Activated CD4-positive, alpha-beta T cell treated with anti-CD3 and anti-CD28 coated beads for 24 hours (primary cell): ENCODE measurements around the gene LRRC4C.
A peak's percentile ranks its signal among the peaks of the same experiment; 100 is the strongest.

ENCODE experiments used
- DNase-seq, 2 donors: peaks; one replicate each; pipeline ENCODE4 v3.0.0-alpha.2; 2020; ENCODE audit warnings: low read depth in 2 of 2

The LRRC4C gene

GRCh38 chr11:40370821-40371616, 1088.4 kb downstream of the LRRC4C start:
- DNase-seq = no peak

GRCh38 chr11:40360206-40360798, 1099.2 kb downstream of the LRRC4C start:
- no peak for DNase-seq

GRCh38 chr11:40354121-40354520, 1105.3 kb downstream of the LRRC4C start:
- no peak for DNase-seq

- no peak for DNase-seq
These were observed 1118.5 kb downstream of the LRRC4C start for GRCh38 chr11:40340911-40341310.

DNA sequence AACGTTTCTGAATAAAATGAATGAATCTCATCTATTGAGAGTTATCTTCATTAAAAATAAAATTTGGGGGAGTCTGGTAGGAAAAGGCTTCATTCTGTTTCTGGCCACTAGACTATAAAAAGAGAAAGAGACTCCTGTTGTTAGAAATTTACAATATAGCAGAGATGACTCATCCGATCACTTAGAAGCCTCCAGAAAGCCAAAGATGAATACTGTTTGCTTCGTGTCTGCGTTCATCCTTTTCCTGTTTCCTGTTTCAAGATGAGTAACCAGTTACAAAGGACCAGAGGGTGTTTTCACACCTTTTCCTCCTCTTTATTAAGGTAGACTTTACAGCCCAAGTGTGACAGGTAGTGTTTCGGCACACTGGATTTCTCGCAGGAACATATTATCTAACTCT, 1120.7 kb downstream of the LRRC4C start:
- no peak for DNase-seq

DNA sequence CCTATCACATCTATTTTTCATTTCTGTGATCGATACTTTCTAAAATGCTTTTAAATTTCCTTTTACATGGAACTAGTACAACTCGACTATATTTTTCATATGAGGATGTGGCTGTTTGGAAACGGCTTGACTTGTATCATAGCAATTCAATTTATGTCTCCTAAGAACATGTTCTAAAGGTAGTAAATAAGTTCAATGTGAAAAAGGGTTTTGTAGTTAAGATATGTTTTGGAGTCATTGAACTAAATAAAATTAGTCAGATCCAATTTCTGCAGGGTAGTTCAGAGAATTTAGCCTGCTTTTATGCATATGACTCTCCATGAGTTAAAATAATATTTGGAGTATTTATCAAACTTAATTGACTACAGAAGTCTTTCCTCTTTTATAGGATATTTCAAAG, 1121.4 kb downstream of the LRRC4C start:
- DNase-seq = no peak

DNA sequence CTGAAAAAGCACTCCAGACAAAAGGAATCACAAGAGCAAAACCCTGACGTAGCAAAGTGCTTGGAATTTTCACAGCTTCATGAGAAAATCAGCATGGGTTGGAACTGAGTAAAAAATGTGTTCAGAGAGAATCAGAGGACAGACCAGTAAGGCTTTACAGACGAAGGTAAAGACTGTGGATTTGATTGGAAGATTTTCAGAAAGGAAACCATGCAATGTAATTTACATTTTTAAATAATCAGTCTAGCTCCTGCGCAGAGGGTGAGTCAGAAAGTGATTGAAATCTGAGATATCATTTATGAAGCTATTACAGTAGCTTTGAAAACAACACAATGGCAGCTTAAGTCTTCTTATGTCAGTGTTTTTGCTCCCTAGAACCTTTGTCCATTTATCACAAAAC, 1122.3 kb downstream of the LRRC4C start:
- DNase-seq = no peak

- DNase-seq = no peak
These were observed 1130.4 kb downstream of the LRRC4C start for GRCh38 chr11:40328890-40329614.

DNA sequence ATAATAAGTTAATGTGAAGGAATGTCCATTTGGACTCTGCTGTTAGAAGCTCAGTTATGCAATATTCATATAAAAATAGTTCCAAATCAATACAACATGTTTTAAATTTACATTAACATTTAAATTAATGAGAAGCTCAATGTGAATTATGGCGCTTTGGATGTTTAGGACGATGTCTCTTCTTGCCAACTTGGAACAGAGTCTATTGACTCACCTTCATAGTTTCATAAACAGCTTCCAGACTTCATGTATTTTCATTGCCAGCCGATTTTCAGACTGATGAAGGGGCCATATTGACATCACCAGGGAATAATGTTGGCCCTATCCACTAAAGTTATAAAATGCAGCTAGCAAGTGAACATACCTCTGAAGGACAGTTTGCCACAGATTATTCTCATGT, 1136.2 kb downstream of the LRRC4C start:
- DNase-seq = no peak

GRCh38 chr11:40321537-40321936, 1137.9 kb downstream of the LRRC4C start:
- no peak for DNase-seq

DNA sequence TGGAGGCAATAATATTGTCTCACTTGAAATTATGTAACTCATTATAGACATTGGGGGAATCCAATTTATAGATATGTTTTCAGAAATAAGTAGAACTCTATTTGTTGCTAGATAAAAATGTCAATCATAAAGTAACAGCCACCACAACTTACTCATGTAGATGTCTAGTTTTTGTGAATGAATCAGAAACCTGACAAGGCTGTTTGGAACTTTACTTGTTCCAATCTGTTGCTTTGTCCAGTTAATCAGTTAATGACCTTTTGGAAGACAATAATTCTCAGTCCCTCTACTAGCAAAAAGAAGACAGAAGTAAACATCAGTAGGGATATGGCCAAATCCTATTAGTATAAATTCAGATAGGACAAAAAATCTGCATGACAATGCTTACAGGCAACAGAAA, 1143.3 kb downstream of the LRRC4C start:
- no peak for DNase-seq

DNA sequence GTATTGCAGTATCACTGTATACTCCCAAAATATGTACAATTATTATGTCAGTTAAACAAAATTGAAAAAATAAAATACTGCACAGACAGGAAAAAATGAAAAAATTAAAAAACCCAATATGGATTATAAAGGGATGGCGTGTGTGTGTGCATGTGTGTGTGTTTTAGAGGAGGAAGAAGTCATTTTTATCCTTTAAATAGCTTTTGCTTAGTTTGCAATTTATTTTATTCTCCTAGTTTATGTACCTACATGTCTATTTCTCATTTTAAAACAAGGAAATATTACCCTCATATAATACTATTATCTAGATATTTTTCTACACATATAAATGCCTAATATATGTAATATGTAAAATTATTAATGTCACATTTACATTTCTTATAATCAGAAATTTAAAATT, 1144.3 kb downstream of the LRRC4C start:
- DNase-seq = no peak

- DNase-seq = no peak
These were observed 1145.1 kb downstream of the LRRC4C start for GRCh38 chr11:40314327-40314726.

- no peak for DNase-seq
These were observed 1152.4 kb downstream of the LRRC4C start for GRCh38 chr11:40306938-40307548.

GRCh38 chr11:40302669-40303068, 1156.8 kb downstream of the LRRC4C start:
- no peak for DNase-seq

- DNase-seq = no peak
These were observed 1164.0 kb downstream of the LRRC4C start for GRCh38 chr11:40295466-40295865.

- no peak for DNase-seq
These were observed 1164.7 kb downstream of the LRRC4C start for GRCh38 chr11:40294741-40295140.

- DNase-seq = no peak
These were observed 1165.1 kb downstream of the LRRC4C start for GRCh38 chr11:40294349-40294735.

DNA sequence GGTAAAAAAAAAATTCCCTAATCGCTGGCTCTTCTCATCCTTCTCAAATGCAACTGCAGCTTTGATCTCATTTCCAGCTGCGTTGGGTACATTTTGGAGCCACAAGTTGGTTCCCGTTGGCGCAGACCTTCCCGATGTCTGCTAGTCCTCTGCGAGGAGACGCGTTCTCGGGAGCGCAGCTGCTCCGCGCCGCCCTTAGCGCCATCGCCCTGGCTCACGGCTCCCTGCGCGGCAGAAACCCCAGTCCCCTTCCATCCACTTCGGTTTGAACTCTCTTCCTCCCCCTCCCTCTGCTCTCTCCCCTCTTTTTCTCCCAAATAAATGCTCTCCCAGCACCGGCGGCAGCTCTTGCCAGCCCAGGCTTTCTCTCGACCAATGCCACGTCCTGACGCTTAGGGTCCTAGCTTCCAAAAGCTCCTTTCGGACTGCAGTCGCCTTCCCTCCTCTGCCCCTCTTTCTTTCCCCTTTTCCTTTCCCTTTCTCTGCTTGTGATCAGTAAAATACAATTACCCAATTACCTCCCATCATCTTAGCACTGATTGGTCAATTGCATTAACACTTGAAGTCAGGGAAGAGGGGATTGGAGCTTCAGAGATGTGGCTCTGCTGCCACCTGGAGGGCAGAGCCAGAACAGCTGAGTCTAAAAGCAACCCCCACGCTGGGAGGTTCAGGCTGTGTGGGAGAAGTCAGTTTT, 1165.7 kb downstream of the LRRC4C start:
- DNase-seq = peak in 1 of 2 donors; percentile 0

DNA sequence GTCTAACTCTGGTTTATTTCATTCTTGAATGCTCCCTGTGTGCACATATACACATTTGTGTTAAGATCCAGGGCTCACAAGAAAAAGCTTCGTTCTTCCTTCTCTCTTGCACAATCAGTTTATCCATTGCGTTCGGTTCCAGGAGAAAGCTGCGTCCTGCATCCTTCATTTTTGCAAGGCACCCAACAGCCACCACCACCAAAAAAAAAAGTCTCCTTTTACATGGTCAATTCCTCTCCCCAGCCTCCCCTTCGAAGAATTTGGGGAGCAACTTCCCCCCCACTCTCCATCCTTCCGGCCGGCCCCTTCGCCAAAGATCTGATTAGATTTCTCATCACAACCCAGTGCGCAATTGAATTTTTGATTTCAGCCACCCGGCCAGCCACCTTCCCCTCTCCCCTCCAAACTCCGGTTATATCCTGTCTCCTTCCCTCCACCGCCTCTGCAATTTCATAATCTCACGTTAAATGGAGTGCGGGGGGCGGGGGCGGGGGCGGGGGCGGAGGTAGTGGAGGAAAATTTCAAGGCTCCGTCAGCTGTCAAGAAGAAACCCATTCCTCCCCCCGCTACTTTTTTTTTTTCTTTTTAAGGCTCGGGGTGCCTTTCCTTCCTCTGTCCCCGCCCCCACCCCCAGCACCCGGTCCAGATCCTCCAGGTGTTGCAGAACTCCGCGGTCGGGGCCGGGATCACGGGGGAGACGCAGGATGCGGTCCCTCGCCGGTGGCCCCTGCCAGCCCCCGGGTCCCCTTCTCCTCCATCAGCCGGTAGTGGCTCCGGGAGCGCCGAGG, 1166.5 kb downstream of the LRRC4C start:
- no peak for DNase-seq

GRCh38 chr11:40291741-40292140, 1167.7 kb downstream of the LRRC4C start:
- no peak for DNase-seq
